ENCODE data around the gene SASS6.

SASS6 gene

DNA sequence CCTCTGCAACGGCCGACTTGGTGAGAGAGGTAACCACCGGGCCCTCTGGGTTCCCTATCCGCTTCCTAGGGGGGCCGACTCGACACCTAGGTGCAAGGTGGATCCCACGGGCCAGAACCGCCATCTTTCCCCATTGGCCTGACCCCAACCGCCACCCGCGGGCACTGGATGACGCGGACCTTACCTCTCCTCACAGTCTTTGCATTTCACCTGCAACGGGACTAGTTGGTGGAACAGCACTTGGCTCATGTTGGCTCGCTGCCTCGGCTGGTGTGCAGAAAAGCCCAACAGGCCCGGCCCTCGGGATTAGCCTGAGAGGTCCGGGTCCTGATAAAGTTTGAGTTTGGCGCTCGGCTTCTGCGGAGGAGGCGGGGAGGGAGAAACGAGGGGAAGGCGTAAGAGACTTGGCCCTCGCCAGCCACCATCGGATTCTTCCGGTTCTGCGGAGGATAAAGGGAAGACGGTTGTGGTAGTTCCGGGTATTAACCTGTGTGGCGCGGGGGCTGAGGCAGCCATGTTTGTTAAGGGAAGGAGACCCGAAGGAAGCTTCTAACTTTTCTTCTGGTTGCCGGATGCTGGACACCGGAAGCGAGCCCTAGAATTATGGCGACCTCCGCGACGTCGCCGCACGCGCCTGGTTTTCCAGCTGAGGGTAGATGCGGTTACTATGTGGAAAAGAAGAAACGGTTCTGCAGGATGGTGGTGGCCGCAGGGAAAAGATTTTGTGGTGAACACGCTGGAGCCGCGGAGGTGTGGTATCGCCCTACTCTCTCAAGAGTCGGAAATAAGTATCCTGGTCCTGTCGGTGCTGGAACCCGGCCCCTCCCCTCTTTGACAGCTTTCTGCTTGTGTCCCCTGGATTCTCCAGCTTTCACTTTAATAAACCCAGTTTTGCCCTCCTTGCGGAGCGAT is at the start of gene SASS6, which contains the start of gene TRMT13:
TSS of gene SASS6 (minus strand) at position 365 of the 912 bp plus-strand sequence. CDS start at position 249, 116 bp downstream.
TSS of gene TRMT13 (plus strand) at position 598 of the 912 bp plus-strand sequence. CDS start at position 604, 6 bp downstream.
- H3K36me3 ChIP-seq (ENCODE audit: insufficient read depth, low read length), result no peaks in the 10 kb centered on the region
- H3K4me1 ChIP-seq (ENCODE audit: insufficient read depth, low read length), result no peaks in the 10 kb centered on the region
- H3K9me3 ChIP-seq (ENCODE audit: control insufficient read depth, insufficient read depth, low read length), result no peaks in the 10 kb centered on the region
- H3K9ac ChIP-seq (ENCODE audit: low read depth, low read length), result peak within 1 kb of the TSS; percentile 91

GRCh38 chr1:100178091-100178490 is 45.4 kb upstream of the SASS6 start, which contains the start of gene LRRC39:
Gene LRRC39, minus strand, starts transcription at chr1:100178256. Its CDS starts 9,740 bp downstream, at chr1:100168516.
- Histone ChIP-seq H3K4me1 (ENCODE audit: insufficient read depth, low read length) (no peaks in the 10 kb centered on the region), H3K9ac (ENCODE audit: low read depth, low read length) (no peak within 1 kb of the TSS), H3K36me3 (ENCODE audit: insufficient read depth, low read length) (no peaks in the 10 kb centered on the region), H3K9me3 (ENCODE audit: control insufficient read depth, insufficient read depth, low read length) (no peaks in the 10 kb centered on the region)

- H3K9me3 ChIP-seq (ENCODE audit: control insufficient read depth, insufficient read depth, low read length), result no peaks in the 10 kb centered on the region
- H3K4me1 ChIP-seq (ENCODE audit: insufficient read depth, low read length), result no peaks in the 10 kb centered on the region
- no peak overlapping the region for H3K9ac ChIP-seq (ENCODE audit: low read depth, low read length)
- no peaks in the 10 kb centered on the region for H3K36me3 ChIP-seq (ENCODE audit: insufficient read depth, low read length)
Measured at GRCh38 chr1:100177295-100178041, 44.7 kb upstream of the SASS6 start.

DNA sequence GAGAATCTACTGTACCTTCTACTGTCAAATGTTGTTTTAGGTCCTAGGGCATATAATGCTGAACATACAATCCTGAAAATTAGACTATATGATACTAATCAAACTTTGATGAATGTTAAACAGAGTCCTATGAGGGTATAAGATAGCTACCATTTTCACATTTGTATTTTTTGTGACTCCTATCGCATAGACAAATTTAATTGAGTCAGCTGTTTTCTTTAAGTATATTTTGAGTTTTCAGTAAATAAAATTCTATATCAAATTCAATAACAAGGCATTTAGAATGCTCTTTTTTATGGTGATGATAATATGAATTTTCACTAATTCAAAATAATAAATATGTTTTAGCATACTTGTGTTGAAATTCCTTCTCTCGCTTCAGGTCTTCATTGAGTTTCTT is 35.3 kb upstream of the SASS6 start:
- no peak overlapping the region for H3K9ac ChIP-seq (ENCODE audit: low read depth, low read length)
- no peaks in the 10 kb centered on the region for H3K36me3 ChIP-seq (ENCODE audit: insufficient read depth, low read length)
- no peaks in the 10 kb centered on the region; the same call in 1 of the 2 replicates for H3K9me3 ChIP-seq (ENCODE audit: control insufficient read depth, insufficient read depth, low read length)
- no peaks in the 10 kb centered on the region for H3K4me1 ChIP-seq (ENCODE audit: insufficient read depth, low read length)

DNA sequence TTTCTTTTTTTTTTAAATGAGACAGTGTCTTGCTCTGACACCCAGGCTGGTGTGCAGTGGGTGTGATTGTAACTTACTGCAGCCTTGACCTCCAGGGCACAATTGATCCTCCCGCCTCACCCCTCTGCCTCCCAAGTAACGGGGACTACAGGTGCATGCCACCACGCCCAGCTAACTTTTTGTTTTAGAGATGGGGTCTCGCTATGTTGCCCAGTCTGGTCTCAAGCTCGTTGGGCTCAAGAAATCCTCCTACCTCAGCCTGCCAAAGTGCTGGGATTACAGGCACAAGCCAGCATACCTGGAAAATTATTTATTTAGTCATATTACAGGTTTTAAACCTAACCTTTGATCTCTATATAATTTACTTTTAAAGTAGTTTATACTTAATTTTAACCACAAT is 32.0 kb upstream of the SASS6 start:
- H3K9ac ChIP-seq (ENCODE audit: low read depth, low read length), result no peak overlapping the region
- H3K4me1 ChIP-seq (ENCODE audit: insufficient read depth, low read length), result no peaks in the 10 kb centered on the region
- no peaks in the 10 kb centered on the region for H3K36me3 ChIP-seq (ENCODE audit: insufficient read depth, low read length)
- no peaks in the 10 kb centered on the region; the same call in 1 of the 2 replicates for H3K9me3 ChIP-seq (ENCODE audit: control insufficient read depth, insufficient read depth, low read length)

DNA sequence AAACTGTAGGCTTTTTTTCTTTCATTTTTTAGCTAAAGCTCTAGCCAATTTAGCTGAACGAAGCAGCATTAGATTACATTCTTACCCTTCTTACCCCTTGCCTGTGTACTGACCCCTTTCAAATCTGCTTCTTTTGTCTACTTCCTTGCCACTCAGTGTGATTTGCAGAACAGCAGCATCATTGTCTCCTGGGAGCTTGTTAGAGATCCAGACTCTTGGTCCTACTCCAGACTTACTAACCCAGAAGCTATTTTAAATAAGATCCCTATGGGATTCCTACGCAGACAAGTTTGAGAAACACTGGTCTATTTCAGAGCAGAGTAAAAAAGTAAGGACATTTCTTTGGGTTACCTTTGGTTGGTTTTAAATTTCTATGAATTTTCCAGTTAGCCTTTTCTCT is 31.5 kb upstream of the SASS6 start:
- no peaks in the 10 kb centered on the region for H3K9me3 ChIP-seq (ENCODE audit: control insufficient read depth, insufficient read depth, low read length)
- H3K4me1 ChIP-seq (ENCODE audit: insufficient read depth, low read length), result no peaks in the 10 kb centered on the region
- H3K9ac ChIP-seq (ENCODE audit: low read depth, low read length), result no peak overlapping the region
- H3K36me3 ChIP-seq (ENCODE audit: insufficient read depth, low read length), result no peaks in the 10 kb centered on the region

DNA sequence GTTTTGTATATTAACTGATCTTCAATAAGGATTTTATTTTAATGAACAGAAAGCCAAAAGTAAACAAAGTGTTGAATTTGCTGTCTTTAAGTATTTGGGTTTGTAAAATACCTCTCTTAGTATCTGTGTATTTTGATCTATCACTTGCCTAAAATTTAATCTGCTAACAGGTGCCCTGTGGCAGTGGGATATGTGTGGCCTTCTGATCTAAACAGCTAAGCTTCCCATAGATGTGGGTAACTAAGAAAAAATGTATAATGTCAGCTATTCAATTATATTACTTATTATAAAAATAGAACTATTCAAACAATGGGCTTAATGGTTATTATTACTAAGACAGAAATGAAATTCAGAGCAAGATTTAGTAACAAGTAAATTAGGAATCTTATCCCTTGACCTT is 30.2 kb upstream of the SASS6 start:
- Histone ChIP-seq H3K9me3 (ENCODE audit: control insufficient read depth, insufficient read depth, low read length) (no peaks in the 10 kb centered on the region), H3K9ac (ENCODE audit: low read depth, low read length) (no peak overlapping the region), H3K4me1 (ENCODE audit: insufficient read depth, low read length) (no peaks in the 10 kb centered on the region), H3K36me3 (ENCODE audit: insufficient read depth, low read length) (no peaks in the 10 kb centered on the region)

- Histone ChIP-seq H3K9me3 (ENCODE audit: control insufficient read depth, insufficient read depth, low read length) (no peaks in the 10 kb centered on the region), H3K36me3 (ENCODE audit: insufficient read depth, low read length) (no peaks in the 10 kb centered on the region), H3K4me1 (ENCODE audit: insufficient read depth, low read length) (no peaks in the 10 kb centered on the region; the same call in 1 of the 2 replicates), H3K9ac (ENCODE audit: low read depth, low read length) (no peak overlapping the region)
Measured at GRCh38 chr1:100152271-100152670, 19.5 kb upstream of the SASS6 start.

- Histone ChIP-seq H3K9ac (ENCODE audit: low read depth, low read length) (no peak overlapping the region), H3K36me3 (ENCODE audit: insufficient read depth, low read length) (no peaks in the 10 kb centered on the region), H3K4me1 (ENCODE audit: insufficient read depth, low read length) (no peaks in the 10 kb centered on the region; the same call in 1 of the 2 replicates), H3K9me3 (ENCODE audit: control insufficient read depth, insufficient read depth, low read length) (no peaks in the 10 kb centered on the region)
Measured at GRCh38 chr1:100151679-100152078, 18.9 kb upstream of the SASS6 start.

DNA sequence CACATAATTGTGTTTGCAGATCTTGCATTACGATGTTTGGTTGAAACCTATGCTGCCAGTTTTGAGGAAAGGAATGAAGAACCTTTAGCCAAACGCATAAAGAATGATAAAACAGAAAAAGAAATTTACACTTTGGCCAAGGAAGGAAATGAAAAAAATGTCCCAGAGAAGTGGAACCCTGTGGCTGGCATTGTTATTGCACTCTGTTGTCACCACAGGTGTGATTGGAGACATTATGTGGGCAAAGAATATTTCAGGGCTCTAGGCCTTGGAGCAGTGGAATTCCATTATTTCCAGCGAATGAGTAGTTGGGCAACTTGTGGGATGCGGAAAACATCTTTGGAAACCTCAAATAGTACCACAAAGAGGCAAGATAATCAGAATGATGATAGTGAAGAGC is 15.1 kb upstream of the SASS6 start:
- H3K36me3 ChIP-seq (ENCODE audit: insufficient read depth, low read length), result no peaks in the 10 kb centered on the region
- no peak overlapping the region for H3K9ac ChIP-seq (ENCODE audit: low read depth, low read length)
- H3K4me1 ChIP-seq (ENCODE audit: insufficient read depth, low read length), result no peaks in the 10 kb centered on the region; the same call in 1 of the 2 replicates
- no peaks in the 10 kb centered on the region for H3K9me3 ChIP-seq (ENCODE audit: control insufficient read depth, insufficient read depth, low read length)

- Histone ChIP-seq H3K9ac (ENCODE audit: low read depth, low read length) (no peak overlapping the region), H3K9me3 (ENCODE audit: control insufficient read depth, insufficient read depth, low read length) (no peaks in the 10 kb centered on the region), H3K36me3 (ENCODE audit: insufficient read depth, low read length) (no peaks in the 10 kb centered on the region), H3K4me1 (ENCODE audit: insufficient read depth, low read length) (no peaks in the 10 kb centered on the region; the same call in 1 of the 2 replicates)
Measured at GRCh38 chr1:100146958-100147357, 14.2 kb upstream of the SASS6 start.

GRCh38 chr1:100145116-100145515 is 12.4 kb upstream of the SASS6 start:
- peaks cover 4% of the 10 kb centered on the region for H3K36me3 ChIP-seq (ENCODE audit: insufficient read depth, low read length)
- no peaks in the 10 kb centered on the region for H3K9me3 ChIP-seq (ENCODE audit: control insufficient read depth, insufficient read depth, low read length)
- no peak overlapping the region for H3K9ac ChIP-seq (ENCODE audit: low read depth, low read length)
- H3K4me1 ChIP-seq (ENCODE audit: insufficient read depth, low read length), result no peaks in the 10 kb centered on the region; the same call in 1 of the 2 replicates

- no peaks in the 10 kb centered on the region for H3K9me3 ChIP-seq (ENCODE audit: control insufficient read depth, insufficient read depth, low read length)
- no peaks in the 10 kb centered on the region; the same call in 1 of the 2 replicates for H3K4me1 ChIP-seq (ENCODE audit: insufficient read depth, low read length)
- no peak overlapping the region for H3K9ac ChIP-seq (ENCODE audit: low read depth, low read length)
- H3K36me3 ChIP-seq (ENCODE audit: insufficient read depth, low read length), result peaks cover 6% of the 10 kb centered on the region
Measured at GRCh38 chr1:100142343-100142742, 9.6 kb upstream of the SASS6 start.

DNA sequence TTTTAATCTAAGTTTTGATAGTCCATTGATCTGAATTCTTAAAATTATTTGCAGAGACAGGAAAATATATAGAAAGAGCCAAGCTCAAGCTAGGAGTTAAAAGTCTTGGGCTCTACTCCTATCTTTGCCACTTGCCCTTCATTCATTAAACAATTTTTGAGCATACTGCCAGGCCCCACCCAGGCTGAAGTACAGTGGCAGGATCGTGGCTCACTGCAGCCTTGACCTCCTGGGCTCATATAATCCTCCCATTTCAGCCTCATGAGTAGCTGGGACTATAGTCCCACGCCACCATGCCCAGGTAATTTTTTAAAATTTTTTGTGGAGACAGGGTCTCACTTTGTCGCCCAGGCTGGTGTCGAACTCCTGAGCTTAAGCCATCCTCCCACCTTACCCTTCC is 8.5 kb upstream of the SASS6 start:
- Histone ChIP-seq H3K4me1 (ENCODE audit: insufficient read depth, low read length) (no peaks in the 10 kb centered on the region), H3K9ac (ENCODE audit: low read depth, low read length) (no peak overlapping the region), H3K36me3 (ENCODE audit: insufficient read depth, low read length) (peaks cover 6% of the 10 kb centered on the region), H3K9me3 (ENCODE audit: control insufficient read depth, insufficient read depth, low read length) (no peaks in the 10 kb centered on the region)
